Ascending aorta (tissue), 2 donors: Measurements from ENCODE around the gene SMARCAD1. TPM values are rescaled to one million over a fixed set of nuclear protein-coding genes. Genes with fewer than 3 reads are reported as not detected.
"Not testable (repeated sequence)": the region's sequence is repeated elsewhere in the genome, so short reads cannot be mapped to it uniquely, and the experiment has no call there.

Source experiments
- DNase-seq, 2 donors: peaks; one replicate each; pipeline ENCODE4 v3.0.0-alpha.2; 2019; ENCODE audit warnings: low spot score in 2 of 2
- H3K27ac ChIP-seq, 2 donors: fragments of 200-600 bp; sonication (generic); one replicate each; pipeline ENCODE4 v1.5.1; 2016 to 2017; ENCODE audit warnings: mild to moderate bottlenecking in 1 of 2
- H3K27me3 ChIP-seq: fragments of 200-600 bp; sonication (generic); one replicate; pipeline ENCODE4 v1.5.1; 2017
- H3K36me3 ChIP-seq, 2 donors: fragments of 200-600 bp; sonication (generic); one replicate each; pipeline ENCODE4 v1.5.1; 2016
- H3K4me1 ChIP-seq, 2 donors: fragments of 200-600 bp; sonication (generic); one replicate each; pipeline ENCODE4 v1.5.1; 2016 to 2017; ENCODE audit warnings: mild to moderate bottlenecking in 1 of 2
- H3K4me3 ChIP-seq, 2 donors: fragments of 200-600 bp; sonication (generic); one replicate each; pipeline ENCODE4 v1.5.1; 2016 to 2017; ENCODE audit warnings: mild to moderate bottlenecking in 1 of 2
- H3K9me3 ChIP-seq, 2 donors: fragments of 200-600 bp; sonication (generic); one replicate each; pipeline ENCODE4 v1.5.1; 2016
- intact Hi-C: fragments of 100-400 bp; cut with DNase I; formaldehyde crosslinking; loops from one replicate; pipeline ENCODE4 v1.15.1; 2023
- total RNA-seq: library from RNA; depleted of rRNA; stranded (reverse); fragments of >200 nt; gene quantifications from one replicate; pipeline ENCODE4 v1.1.0, GENCODE V29; 2016
- TF ChIP-seq, protein P1 (sequence below), 3 experiments: fragments of 200-600 bp in 2 of 3; fragments of 450-650 bp in 1 of 3; sonication (generic) in 2 of 3; IDR thresholded peaks; one replicate each; pipeline ENCODE4 v1.5.1; 2016 to 2019; ENCODE audit warnings: antibody characterized with exemption in 3 of 3, mild to moderate bottlenecking in 1 of 3, moderate library complexity in 1 of 3

The SMARCAD1 gene
- total RNA-seq, 1 donor from 2014 or later = 3.3 TPM

DNA sequence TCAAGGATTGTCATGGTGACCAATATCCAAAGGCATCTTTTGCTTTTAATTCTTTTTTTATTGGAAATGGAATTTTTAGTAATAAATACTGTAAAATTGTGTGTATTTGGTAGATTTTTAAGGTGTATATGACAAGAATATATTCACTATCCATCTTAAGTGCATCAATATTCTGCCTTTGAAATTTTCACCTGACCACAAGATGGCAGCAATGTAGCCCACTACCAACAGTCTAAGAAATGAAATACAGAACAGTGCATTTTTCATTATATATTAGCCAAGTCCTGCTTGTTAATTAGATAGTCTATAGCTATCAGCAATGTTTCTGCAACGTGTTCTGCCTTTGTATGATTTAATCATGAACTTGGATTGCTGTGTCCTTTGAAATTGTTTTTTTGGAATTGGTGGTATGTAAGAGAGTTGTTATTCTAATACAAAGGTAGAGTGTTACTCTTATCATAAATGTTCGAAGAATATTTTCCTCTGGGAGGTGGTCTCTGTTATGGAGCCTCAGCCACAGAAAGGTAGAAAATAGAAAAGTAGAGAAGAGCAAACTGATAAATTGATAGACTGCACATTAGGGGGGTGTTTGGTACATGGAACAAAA, 96.8 kb downstream of the SMARCAD1 start:
- H3K27me3 ChIP-seq = no peaks in the 10 kb centered on the region
- no peaks in the 10 kb centered on the region for H3K9me3 ChIP-seq
- H3K27ac ChIP-seq = no peak overlapping the region
- H3K4me1 ChIP-seq = no peaks in the 10 kb centered on the region
- TF ChIP-seq, protein P1, sequence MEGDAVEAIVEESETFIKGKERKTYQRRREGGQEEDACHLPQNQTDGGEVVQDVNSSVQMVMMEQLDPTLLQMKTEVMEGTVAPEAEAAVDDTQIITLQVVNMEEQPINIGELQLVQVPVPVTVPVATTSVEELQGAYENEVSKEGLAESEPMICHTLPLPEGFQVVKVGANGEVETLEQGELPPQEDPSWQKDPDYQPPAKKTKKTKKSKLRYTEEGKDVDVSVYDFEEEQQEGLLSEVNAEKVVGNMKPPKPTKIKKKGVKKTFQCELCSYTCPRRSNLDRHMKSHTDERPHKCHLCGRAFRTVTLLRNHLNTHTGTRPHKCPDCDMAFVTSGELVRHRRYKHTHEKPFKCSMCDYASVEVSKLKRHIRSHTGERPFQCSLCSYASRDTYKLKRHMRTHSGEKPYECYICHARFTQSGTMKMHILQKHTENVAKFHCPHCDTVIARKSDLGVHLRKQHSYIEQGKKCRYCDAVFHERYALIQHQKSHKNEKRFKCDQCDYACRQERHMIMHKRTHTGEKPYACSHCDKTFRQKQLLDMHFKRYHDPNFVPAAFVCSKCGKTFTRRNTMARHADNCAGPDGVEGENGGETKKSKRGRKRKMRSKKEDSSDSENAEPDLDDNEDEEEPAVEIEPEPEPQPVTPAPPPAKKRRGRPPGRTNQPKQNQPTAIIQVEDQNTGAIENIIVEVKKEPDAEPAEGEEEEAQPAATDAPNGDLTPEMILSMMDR (IDR thresholded peaks at IDR 0.05) = peak; percentile 22 to 67 (median 47)
- no peak overlapping the region for H3K4me3 ChIP-seq
- intact Hi-C loops = loop anchor here (10.0 kb wide), 3 partner anchors 290 to 820 kb away; no protein-coding TSS in a partner anchor
- no peaks in the 10 kb centered on the region for H3K36me3 ChIP-seq
- no peak for DNase-seq

DNA sequence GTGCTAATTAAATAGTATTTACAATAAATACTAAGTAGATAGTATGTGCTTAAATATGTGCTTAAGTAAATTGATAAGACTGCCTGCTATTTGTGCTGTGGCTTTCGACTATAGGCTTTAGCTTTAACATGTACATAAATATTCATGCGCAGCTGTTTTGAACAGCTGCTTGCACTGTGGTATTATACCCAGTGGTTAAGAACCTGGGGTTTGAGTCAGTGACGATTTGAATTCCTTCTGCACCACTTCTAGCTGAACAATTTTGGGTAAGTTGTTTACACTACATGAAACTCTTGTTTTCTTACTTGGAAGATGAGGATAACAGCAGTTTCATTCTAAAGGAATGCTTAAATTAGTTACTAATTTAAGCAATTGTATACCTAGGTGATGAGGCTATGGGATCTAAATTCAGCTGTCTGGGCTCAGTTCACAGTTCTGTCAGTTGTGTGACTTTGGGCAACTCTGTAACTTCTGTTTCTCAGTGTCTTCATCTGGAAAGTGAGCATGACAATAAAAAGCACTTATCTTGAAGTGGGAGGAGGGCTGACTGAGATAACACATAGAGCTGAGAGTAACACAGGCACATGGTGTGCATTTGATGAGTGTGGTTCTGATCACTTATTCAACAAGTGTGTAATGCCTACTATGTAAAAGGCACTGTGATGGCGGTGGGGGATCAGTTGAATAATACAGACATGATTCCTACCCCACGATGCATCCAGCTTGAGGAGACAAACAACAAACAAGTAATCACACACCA, 98.0 kb downstream of the SMARCAD1 start:
- H3K4me3 ChIP-seq = no peak overlapping the region
- no peaks in the 10 kb centered on the region for H3K36me3 ChIP-seq
- no peak for DNase-seq
- intact Hi-C loops = loop anchor here (10.0 kb wide), 3 partner anchors 289 to 819 kb away; no protein-coding TSS in a partner anchor
- TF ChIP-seq, protein P1 (IDR thresholded peaks at IDR 0.05) = no peak
- no peak overlapping the region for H3K27ac ChIP-seq
- no peaks in the 10 kb centered on the region for H3K9me3 ChIP-seq
- H3K4me1 ChIP-seq = no peaks in the 10 kb centered on the region
- no peaks in the 10 kb centered on the region for H3K27me3 ChIP-seq

DNA sequence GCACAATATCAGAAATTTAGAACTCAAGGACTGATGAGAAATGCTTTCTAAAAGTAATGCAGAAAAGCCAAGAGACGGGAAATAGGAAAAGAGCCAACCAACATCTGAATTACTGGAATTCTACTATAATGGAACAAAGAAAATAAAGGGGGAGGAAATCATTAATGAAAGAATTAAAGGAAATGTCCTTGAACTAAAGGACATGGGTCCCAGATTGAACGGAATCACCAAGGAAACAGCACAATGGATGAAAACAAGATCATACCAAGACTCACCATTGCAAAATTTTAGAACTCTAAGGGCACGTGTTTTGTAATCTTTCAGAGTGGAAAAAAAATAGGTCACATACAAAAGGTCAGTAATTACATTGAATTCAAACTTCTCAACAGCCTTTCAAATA, 99.0 kb downstream of the SMARCAD1 start:
- Histone ChIP-seq H3K27me3 (no peaks in the 10 kb centered on the region), H3K9me3 (no peaks in the 10 kb centered on the region), H3K27ac (no peak overlapping the region), H3K4me1 (no peaks in the 10 kb centered on the region), H3K4me3 (no peak overlapping the region), H3K36me3 (no peaks in the 10 kb centered on the region)
- TF ChIP-seq, protein P1 (IDR thresholded peaks at IDR 0.05) = no peak
- intact Hi-C loops = loop anchor here (10.0 kb wide), 3 partner anchors 288 to 818 kb away; no protein-coding TSS in a partner anchor
- no peak for DNase-seq

DNA sequence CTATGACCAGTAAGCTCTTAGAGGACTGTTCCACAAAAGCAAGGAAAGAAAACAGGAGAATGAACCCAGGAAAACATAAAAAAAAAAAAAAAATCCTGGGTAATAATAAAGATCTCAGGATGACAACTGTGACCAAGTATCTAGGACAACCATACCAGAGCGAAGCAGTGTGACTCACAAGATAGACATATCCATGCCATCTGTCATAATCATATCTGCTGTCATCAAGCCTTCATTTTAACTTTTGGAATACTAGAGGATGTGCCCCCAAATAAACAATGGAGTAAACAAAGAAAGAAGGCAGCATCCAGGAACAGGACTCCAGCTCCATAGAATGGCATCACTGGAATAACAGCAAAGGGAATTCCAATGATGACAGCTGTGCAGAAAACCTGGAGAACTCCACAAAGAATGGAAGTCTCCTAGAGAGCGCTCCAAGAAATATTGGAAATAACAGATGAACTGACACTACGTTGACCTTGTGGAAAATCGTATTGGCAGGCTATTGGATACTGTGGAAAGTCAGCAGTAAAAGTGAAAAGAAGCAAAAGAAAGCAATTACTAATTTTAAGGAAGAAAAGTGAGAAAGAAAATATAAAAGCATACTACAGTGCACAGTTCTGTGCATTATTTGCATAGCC, 99.7 kb downstream of the SMARCAD1 start:
- H3K27ac ChIP-seq = no peak overlapping the region
- no peaks in the 10 kb centered on the region for H3K9me3 ChIP-seq
- H3K27me3 ChIP-seq = no peaks in the 10 kb centered on the region
- H3K36me3 ChIP-seq = no peaks in the 10 kb centered on the region
- intact Hi-C loops = loop anchor here (10.0 kb wide), 3 partner anchors 287 to 817 kb away; no protein-coding TSS in a partner anchor
- TF ChIP-seq, protein P1 (IDR thresholded peaks at IDR 0.05) = no peak
- H3K4me3 ChIP-seq = no peak overlapping the region
- no peaks in the 10 kb centered on the region for H3K4me1 ChIP-seq
- DNase-seq = no peak

DNA sequence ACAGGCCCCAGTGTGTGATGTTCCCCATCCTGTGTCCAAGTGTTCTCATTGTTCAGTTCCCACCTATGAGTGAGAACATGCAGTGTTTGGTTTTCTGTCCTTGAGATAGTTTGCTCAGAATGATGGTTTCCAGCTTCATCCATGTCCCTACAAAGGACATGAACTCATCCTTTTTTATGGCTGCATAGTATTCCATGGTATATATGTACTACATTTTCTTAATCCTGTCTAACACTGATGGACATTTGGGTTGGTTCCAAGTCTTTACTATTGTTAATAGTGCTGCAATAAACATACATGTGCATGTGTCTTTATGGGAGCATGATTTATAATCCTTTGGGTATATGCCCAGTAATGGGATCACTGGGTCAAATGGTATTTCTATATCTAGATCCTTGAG, 112.3 kb downstream of the SMARCAD1 start:
- H3K36me3 ChIP-seq, intact Hi-C loops, DNase-seq, H3K27ac ChIP-seq, H3K4me1 ChIP-seq, H3K9me3 ChIP-seq, H3K4me3 ChIP-seq, H3K27me3 ChIP-seq: not testable (repeated sequence)

DNA sequence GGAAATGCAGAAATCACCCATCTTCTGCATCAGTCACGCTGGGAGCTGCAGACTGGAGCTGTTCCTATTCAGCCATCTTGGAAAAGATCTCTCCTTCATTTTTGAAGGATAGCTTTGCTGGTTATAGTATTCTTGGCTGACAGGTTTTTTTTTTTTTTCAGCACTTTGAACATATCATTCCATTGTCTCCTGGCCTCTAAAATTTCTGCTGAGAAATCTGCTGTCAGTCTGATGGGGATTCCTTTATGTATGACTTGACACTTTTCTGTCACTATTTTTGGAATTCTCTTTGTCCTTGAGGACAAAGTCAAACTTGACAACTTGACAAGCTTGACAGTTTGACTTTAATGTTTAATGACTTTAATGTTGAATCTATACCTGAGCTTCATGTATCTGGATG, 118.2 kb downstream of the SMARCAD1 start:
- H3K9me3 ChIP-seq = peaks cover 14 to 22% of the 10 kb centered on the region in 2 donors
- no peak overlapping the region for H3K27ac ChIP-seq
- no peak for DNase-seq
- H3K4me1 ChIP-seq = no peaks in the 10 kb centered on the region
- no peaks in the 10 kb centered on the region for H3K36me3 ChIP-seq
- TF ChIP-seq, protein P1 (IDR thresholded peaks at IDR 0.05) = no peak
- intact Hi-C loops = no loop called here
- no peaks in the 10 kb centered on the region for H3K27me3 ChIP-seq
- no peak overlapping the region for H3K4me3 ChIP-seq
